Omental fat pad (tissue), 4 donors: Measurements from ENCODE around the gene FAM83B. TPM values are rescaled to one million over a fixed set of nuclear protein-coding genes. Genes with fewer than 3 reads are reported as not detected.
"Not testable (repeated sequence)": the region's sequence is repeated elsewhere in the genome, so short reads cannot be mapped to it uniquely, and the experiment has no call there.

Experiments used
- ATAC-seq: fragments of 150-250 bp; one replicate; pipeline ENCODE4 v1.9.1; 2016; ENCODE audit warnings: mild to moderate bottlenecking, moderate library complexity; ENCODE audit not compliant: low FRiP score
- DNase-seq: peaks from one replicate; pipeline ENCODE4 v3.0.0-alpha.2; 2019; ENCODE audit warnings: low spot score
- total RNA-seq, 4 donors: library from RNA; depleted of rRNA; stranded (reverse); fragments of >200 nt; gene quantifications; one replicate each; pipeline ENCODE4 v1.1.0, GENCODE V29; 2016
- TF ChIP-seq, protein P1 (sequence below), 3 donors: fragments of 450-650 bp; IDR thresholded peaks; one replicate each; pipeline ENCODE4 v1.5.1; 2016 to 2017; ENCODE audit warnings: antibody characterized with exemption in 3 of 3, mild to moderate bottlenecking in 3 of 3, moderate library complexity in 2 of 3

FAM83B gene
- total RNA-seq, 4 donors from 2014 or later, result 0.19 to 0.72 (median 0.37) TPM; not detected in 1

GRCh38 chr6:54959820-54960219, 113.2 kb downstream of the FAM83B start:
- TF ChIP-seq, protein P1, sequence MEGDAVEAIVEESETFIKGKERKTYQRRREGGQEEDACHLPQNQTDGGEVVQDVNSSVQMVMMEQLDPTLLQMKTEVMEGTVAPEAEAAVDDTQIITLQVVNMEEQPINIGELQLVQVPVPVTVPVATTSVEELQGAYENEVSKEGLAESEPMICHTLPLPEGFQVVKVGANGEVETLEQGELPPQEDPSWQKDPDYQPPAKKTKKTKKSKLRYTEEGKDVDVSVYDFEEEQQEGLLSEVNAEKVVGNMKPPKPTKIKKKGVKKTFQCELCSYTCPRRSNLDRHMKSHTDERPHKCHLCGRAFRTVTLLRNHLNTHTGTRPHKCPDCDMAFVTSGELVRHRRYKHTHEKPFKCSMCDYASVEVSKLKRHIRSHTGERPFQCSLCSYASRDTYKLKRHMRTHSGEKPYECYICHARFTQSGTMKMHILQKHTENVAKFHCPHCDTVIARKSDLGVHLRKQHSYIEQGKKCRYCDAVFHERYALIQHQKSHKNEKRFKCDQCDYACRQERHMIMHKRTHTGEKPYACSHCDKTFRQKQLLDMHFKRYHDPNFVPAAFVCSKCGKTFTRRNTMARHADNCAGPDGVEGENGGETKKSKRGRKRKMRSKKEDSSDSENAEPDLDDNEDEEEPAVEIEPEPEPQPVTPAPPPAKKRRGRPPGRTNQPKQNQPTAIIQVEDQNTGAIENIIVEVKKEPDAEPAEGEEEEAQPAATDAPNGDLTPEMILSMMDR (IDR thresholded peaks at IDR 0.05), result no peak
- ATAC-seq, result no peak
- no peak for DNase-seq

GRCh38 chr6:54961372-54961771, 114.8 kb downstream of the FAM83B start:
- ATAC-seq, DNase-seq: not testable (repeated sequence)

GRCh38 chr6:54970337-54970736, 123.8 kb downstream of the FAM83B start:
- no peak for ATAC-seq
- no peak for DNase-seq
- TF ChIP-seq, protein P1 (IDR thresholded peaks at IDR 0.05), result no peak

- DNase-seq (no peak), ATAC-seq (no peak)
- TF ChIP-seq, protein P1 (IDR thresholded peaks at IDR 0.05), result no peak
Observed at GRCh38 chr6:54971825-54972224, 125.3 kb downstream of the FAM83B start.

- ATAC-seq, DNase-seq: not testable (repeated sequence)
Observed at GRCh38 chr6:54979161-54979560, 132.6 kb downstream of the FAM83B start.

- TF ChIP-seq, protein P1 (IDR thresholded peaks at IDR 0.05), result no peak
- DNase-seq, result no peak
Observed at GRCh38 chr6:54980511-54981275, 134.1 kb downstream of the FAM83B start.

GRCh38 chr6:54981276-54981609, 134.7 kb downstream of the FAM83B start:
- DNase-seq (no peak), ATAC-seq (no peak)
- TF ChIP-seq, protein P1 (IDR thresholded peaks at IDR 0.05), result no peak

More at GRCh38 chr6:54980511-54981275, 134.1 kb downstream of the FAM83B start:
- no peak for ATAC-seq

- no peak for ATAC-seq
- TF ChIP-seq, protein P1 (IDR thresholded peaks at IDR 0.05), result no peak
- no peak for DNase-seq
Observed at GRCh38 chr6:54981647-54982046, 135.1 kb downstream of the FAM83B start.
